ENCODE measurements around the gene MORF4L1. TPM values are rescaled to one million over a fixed set of nuclear protein-coding genes. Genes with fewer than 3 reads are reported as not detected.
A peak's percentile ranks its signal among the peaks of the same experiment; 100 is the strongest.

The MORF4L1 gene
- total RNA-seq, 1 experiment from 2014 or later, result 503 TPM

DNA sequence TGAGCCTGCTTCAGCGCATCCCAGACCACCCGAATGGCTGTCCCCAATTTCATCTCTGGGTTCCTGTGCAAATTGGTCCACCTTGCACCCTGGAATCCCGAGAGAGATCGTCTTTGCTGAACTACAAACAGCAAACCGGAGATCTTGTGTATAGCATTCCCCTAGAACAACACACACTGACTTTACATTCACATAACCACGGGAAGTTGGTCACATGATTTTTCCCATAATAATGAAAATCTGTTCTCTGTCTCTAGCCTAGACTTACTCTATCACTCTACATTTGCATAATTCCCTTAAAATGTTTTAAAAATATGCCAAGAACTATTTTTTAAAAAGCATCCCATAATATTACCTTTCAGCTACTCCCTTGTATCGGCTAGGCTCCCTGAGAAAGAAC lies 37.6 kb downstream of the MORF4L1 start:
- Mint-ChIP-seq H3K27me3 (ENCODE audit: low read depth) (no peaks in the 10 kb centered on the region), H3K4me3 (no peak overlapping the region), H3K9me3 (no peaks in the 10 kb centered on the region), H3K4me1 (peaks cover 26% of the 10 kb centered on the region), H3K36me3 (peaks cover 45% of the 10 kb centered on the region), H3K27ac (peak overlapping the region; percentile 89)
- TF ChIP-seq ZNF121 (CRISPR knock-in tag; IDR thresholded peaks at IDR 0.05), result no peak
- no peak for TF ChIP-seq ZNF396 (CRISPR knock-in tag; IDR thresholded peaks at IDR 0.05; ENCODE audit: borderline replicate concordance)
- TF ChIP-seq RELA (CRISPR knock-in tag; IDR thresholded peaks at IDR 0.05; ENCODE audit: borderline replicate concordance), result no peak
- TF ChIP-seq, protein P1, sequence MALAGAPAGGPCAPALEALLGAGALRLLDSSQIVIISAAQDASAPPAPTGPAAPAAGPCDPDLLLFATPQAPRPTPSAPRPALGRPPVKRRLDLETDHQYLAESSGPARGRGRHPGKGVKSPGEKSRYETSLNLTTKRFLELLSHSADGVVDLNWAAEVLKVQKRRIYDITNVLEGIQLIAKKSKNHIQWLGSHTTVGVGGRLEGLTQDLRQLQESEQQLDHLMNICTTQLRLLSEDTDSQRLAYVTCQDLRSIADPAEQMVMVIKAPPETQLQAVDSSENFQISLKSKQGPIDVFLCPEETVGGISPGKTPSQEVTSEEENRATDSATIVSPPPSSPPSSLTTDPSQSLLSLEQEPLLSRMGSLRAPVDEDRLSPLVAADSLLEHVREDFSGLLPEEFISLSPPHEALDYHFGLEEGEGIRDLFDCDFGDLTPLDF (CRISPR knock-in tag; IDR thresholded peaks at IDR 0.05), result no peak
- TF ChIP-seq, protein P2, sequence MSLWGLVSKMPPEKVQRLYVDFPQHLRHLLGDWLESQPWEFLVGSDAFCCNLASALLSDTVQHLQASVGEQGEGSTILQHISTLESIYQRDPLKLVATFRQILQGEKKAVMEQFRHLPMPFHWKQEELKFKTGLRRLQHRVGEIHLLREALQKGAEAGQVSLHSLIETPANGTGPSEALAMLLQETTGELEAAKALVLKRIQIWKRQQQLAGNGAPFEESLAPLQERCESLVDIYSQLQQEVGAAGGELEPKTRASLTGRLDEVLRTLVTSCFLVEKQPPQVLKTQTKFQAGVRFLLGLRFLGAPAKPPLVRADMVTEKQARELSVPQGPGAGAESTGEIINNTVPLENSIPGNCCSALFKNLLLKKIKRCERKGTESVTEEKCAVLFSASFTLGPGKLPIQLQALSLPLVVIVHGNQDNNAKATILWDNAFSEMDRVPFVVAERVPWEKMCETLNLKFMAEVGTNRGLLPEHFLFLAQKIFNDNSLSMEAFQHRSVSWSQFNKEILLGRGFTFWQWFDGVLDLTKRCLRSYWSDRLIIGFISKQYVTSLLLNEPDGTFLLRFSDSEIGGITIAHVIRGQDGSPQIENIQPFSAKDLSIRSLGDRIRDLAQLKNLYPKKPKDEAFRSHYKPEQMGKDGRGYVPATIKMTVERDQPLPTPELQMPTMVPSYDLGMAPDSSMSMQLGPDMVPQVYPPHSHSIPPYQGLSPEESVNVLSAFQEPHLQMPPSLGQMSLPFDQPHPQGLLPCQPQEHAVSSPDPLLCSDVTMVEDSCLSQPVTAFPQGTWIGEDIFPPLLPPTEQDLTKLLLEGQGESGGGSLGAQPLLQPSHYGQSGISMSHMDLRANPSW (CRISPR knock-in tag; conservative IDR thresholded peaks at IDR 0.05; ENCODE audit: low read depth), result no peak
- no peak for TF ChIP-seq TCF7 (CRISPR knock-in tag; IDR thresholded peaks at IDR 0.05; ENCODE audit: low read depth)
- TF ChIP-seq ZNF232 (CRISPR knock-in tag; IDR thresholded peaks at IDR 0.05), result no peak
- no peak for TF ChIP-seq PRRX2 (CRISPR knock-in tag; IDR thresholded peaks at IDR 0.05)
- TF ChIP-seq, protein P3, sequence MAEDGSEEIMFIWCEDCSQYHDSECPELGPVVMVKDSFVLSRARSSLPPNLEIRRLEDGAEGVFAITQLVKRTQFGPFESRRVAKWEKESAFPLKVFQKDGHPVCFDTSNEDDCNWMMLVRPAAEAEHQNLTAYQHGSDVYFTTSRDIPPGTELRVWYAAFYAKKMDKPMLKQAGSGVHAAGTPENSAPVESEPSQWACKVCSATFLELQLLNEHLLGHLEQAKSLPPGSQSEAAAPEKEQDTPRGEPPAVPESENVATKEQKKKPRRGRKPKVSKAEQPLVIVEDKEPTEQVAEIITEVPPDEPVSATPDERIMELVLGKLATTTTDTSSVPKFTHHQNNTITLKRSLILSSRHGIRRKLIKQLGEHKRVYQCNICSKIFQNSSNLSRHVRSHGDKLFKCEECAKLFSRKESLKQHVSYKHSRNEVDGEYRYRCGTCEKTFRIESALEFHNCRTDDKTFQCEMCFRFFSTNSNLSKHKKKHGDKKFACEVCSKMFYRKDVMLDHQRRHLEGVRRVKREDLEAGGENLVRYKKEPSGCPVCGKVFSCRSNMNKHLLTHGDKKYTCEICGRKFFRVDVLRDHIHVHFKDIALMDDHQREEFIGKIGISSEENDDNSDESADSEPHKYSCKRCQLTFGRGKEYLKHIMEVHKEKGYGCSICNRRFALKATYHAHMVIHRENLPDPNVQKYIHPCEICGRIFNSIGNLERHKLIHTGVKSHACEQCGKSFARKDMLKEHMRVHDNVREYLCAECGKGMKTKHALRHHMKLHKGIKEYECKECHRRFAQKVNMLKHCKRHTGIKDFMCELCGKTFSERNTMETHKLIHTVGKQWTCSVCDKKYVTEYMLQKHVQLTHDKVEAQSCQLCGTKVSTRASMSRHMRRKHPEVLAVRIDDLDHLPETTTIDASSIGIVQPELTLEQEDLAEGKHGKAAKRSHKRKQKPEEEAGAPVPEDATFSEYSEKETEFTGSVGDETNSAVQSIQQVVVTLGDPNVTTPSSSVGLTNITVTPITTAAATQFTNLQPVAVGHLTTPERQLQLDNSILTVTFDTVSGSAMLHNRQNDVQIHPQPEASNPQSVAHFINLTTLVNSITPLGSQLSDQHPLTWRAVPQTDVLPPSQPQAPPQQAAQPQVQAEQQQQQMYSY (CRISPR knock-in tag; IDR thresholded peaks at IDR 0.05), result no peak
- ChIA-PET POLR2A (no interaction called here), CTCF (interaction anchor here (0.6 to 8.0 kb wide), 11 partner anchors 12 to 275 kb away, joined by 3 to 149 read pairs (median 7); no protein-coding TSS in a partner anchor)
- ATAC-seq (no peak), DNase-seq (ENCODE audit: low spot score) (no peak)

DNA sequence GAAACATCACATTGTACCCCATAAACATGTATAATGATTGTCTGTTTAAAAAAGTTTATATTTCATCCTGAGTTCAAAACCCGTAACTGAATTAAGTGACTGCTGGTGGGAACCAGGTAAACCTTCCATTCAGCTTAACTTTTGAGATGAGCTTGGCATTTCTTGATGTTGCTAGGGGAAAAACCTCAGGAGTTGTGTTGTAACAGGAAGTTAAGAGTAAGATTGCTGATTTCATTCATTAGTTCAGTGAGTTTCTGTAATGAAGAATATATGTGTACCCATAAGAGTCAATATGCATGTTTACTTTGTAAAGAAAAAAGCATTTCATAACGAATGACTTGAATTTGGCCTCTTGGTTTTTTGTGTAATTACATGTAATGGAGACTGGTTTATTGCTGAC lies 39.6 kb downstream of the MORF4L1 start:
- ChIA-PET CTCF (interaction anchor here (2.0 kb wide), 1 partner anchor 67 kb away, joined by 13 read pairs; no protein-coding TSS in a partner anchor), POLR2A (interaction anchor here (0.6 kb wide), 1 partner anchor 12 kb away, joined by 4 read pairs; no protein-coding TSS in a partner anchor)
- Mint-ChIP-seq H3K9me3 (no peaks in the 10 kb centered on the region), H3K4me1 (peaks cover 18% of the 10 kb centered on the region), H3K27ac (no peak overlapping the region), H3K36me3 (peaks cover 44% of the 10 kb centered on the region), H3K27me3 (ENCODE audit: low read depth) (no peaks in the 10 kb centered on the region), H3K4me3 (no peak overlapping the region)
- DNase-seq (ENCODE audit: low spot score) (no peak), ATAC-seq (no peak)
- TF ChIP-seq SMAD3 (CRISPR knock-in tag; IDR thresholded peaks at IDR 0.05; ENCODE audit: borderline replicate concordance) (no peak), CREB1 (CRISPR knock-in tag; IDR thresholded peaks at IDR 0.05) (no peak), EMX1 (CRISPR knock-in tag; IDR thresholded peaks at IDR 0.05) (no peak), ZNF232 (CRISPR knock-in tag; IDR thresholded peaks at IDR 0.05) (no peak), NFATC4 (CRISPR knock-in tag; IDR thresholded peaks at IDR 0.05) (no peak)
- TF ChIP-seq, protein P4, sequence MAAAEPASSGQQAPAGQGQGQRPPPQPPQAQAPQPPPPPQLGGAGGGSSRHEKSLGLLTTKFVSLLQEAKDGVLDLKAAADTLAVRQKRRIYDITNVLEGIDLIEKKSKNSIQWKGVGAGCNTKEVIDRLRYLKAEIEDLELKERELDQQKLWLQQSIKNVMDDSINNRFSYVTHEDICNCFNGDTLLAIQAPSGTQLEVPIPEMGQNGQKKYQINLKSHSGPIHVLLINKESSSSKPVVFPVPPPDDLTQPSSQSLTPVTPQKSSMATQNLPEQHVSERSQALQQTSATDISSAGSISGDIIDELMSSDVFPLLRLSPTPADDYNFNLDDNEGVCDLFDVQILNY (CRISPR knock-in tag; IDR thresholded peaks at IDR 0.05), result no peak
- TF ChIP-seq, protein P5, sequence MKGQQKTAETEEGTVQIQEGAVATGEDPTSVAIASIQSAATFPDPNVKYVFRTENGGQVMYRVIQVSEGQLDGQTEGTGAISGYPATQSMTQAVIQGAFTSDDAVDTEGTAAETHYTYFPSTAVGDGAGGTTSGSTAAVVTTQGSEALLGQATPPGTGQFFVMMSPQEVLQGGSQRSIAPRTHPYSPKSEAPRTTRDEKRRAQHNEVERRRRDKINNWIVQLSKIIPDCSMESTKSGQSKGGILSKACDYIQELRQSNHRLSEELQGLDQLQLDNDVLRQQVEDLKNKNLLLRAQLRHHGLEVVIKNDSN (CRISPR knock-in tag; IDR thresholded peaks at IDR 0.05), result no peak
- TF ChIP-seq, protein P6, sequence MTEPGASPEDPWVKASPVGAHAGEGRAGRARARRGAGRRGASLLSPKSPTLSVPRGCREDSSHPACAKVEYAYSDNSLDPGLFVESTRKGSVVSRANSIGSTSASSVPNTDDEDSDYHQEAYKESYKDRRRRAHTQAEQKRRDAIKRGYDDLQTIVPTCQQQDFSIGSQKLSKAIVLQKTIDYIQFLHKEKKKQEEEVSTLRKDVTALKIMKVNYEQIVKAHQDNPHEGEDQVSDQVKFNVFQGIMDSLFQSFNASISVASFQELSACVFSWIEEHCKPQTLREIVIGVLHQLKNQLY (CRISPR knock-in tag; IDR thresholded peaks at IDR 0.05), result no peak
- TF ChIP-seq, protein P7, sequence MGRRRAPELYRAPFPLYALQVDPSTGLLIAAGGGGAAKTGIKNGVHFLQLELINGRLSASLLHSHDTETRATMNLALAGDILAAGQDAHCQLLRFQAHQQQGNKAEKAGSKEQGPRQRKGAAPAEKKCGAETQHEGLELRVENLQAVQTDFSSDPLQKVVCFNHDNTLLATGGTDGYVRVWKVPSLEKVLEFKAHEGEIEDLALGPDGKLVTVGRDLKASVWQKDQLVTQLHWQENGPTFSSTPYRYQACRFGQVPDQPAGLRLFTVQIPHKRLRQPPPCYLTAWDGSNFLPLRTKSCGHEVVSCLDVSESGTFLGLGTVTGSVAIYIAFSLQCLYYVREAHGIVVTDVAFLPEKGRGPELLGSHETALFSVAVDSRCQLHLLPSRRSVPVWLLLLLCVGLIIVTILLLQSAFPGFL (CRISPR knock-in tag; IDR thresholded peaks at IDR 0.05; ENCODE audit: borderline replicate concordance), result no peak
- TF ChIP-seq, protein P8, sequence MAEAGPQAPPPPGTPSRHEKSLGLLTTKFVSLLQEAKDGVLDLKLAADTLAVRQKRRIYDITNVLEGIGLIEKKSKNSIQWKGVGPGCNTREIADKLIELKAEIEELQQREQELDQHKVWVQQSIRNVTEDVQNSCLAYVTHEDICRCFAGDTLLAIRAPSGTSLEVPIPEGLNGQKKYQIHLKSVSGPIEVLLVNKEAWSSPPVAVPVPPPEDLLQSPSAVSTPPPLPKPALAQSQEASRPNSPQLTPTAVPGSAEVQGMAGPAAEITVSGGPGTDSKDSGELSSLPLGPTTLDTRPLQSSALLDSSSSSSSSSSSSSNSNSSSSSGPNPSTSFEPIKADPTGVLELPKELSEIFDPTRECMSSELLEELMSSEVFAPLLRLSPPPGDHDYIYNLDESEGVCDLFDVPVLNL (CRISPR knock-in tag; IDR thresholded peaks at IDR 0.05; ENCODE audit: borderline replicate concordance, low read depth), result no peak
- TF ChIP-seq, protein P9, sequence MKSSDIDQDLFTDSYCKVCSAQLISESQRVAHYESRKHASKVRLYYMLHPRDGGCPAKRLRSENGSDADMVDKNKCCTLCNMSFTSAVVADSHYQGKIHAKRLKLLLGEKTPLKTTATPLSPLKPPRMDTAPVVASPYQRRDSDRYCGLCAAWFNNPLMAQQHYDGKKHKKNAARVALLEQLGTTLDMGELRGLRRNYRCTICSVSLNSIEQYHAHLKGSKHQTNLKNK (CRISPR knock-in tag; IDR thresholded peaks at IDR 0.05), result no peak
